Thymus (tissue), 11 donors: ENCODE data around the gene LIPI. TPM values are rescaled to one million over a fixed set of nuclear protein-coding genes. Genes with fewer than 3 reads are reported as not detected.
"Not testable (repeated sequence)": the region's sequence is repeated elsewhere in the genome, so short reads cannot be mapped to it uniquely, and the experiment has no call there.

ENCODE experiments used
- DNase-seq, 9 donors: peaks; one replicate each; pipeline ENCODE4 v3.0.0-alpha.2; 2013; ENCODE audit warnings: low spot score in 9 of 9, low read depth in 6 of 9, missing footprints in 1 of 9
- H3K27ac ChIP-seq, 2 donors: one replicate each; pipeline ENCODE4 v1.5.1; 2013; ENCODE audit warnings: control low read depth in 1 of 2, low read depth in 1 of 2, low read length in 1 of 2, mild to moderate bottlenecking in 1 of 2, moderate library complexity in 1 of 2
- H3K27me3 ChIP-seq, 2 donors: one replicate each; pipeline ENCODE4 v1.5.1; 2013; ENCODE audit warnings: low read length in 1 of 2; ENCODE audit not compliant: control insufficient read depth in 2 of 2, insufficient read depth in 1 of 2
- H3K36me3 ChIP-seq, 2 donors: one replicate each; pipeline ENCODE4 v1.5.1; 2013; ENCODE audit warnings: low read length in 1 of 2, mild to moderate bottlenecking in 1 of 2, moderate library complexity in 1 of 2; ENCODE audit not compliant: control insufficient read depth in 2 of 2, insufficient read depth in 2 of 2
- H3K4me1 ChIP-seq, 2 donors: one replicate each; pipeline ENCODE4 v1.5.1; 2013; ENCODE audit warnings: low read length in 2 of 2; ENCODE audit not compliant: control insufficient read depth in 2 of 2, insufficient read depth in 2 of 2
- H3K4me3 ChIP-seq, 2 donors: one replicate each; pipeline ENCODE4 v1.5.1; 2013; ENCODE audit warnings: low read length in 2 of 2, control low read depth in 1 of 2, mild to moderate bottlenecking in 1 of 2
- H3K9me3 ChIP-seq, 2 donors: one replicate each; pipeline ENCODE4 v1.5.1; 2013; ENCODE audit warnings: low read length in 1 of 2, mild to moderate bottlenecking in 1 of 2; ENCODE audit not compliant: control insufficient read depth in 2 of 2, insufficient read depth in 1 of 2
- WGBS: extraction: QIAGEN DNeasy Blood & Tissue Kit; methylation state at CpG from one replicate; pipeline ENCODE4 v1.1.7; 2013; 5-methylcytosine and 5-hydroxymethylcytosine counted together
- polyA plus RNA-seq: library from polyadenylated mRNA; stranded (reverse); fragments of 200-250 nt; gene quantifications from one replicate; pipeline ENCODE4 v1.2.3, GENCODE V29; 2013
- total RNA-seq: library from RNA; stranded (reverse); fragments of 120-200 nt; gene quantifications from one replicate; pipeline ENCODE4 v1.2.4, GENCODE V29; 2013
- donor health status: healthy.

Gene LIPI
- total and polyA plus RNA-seq, 2 donors, result 0.02 TPM; not detected in 1

- Histone ChIP-seq H3K27me3 (no peaks in the 10 kb centered on the region), H3K4me1 (no peaks in the 10 kb centered on the region), H3K27ac (no peak overlapping the region), H3K36me3 (no peaks in the 10 kb centered on the region), H3K9me3 (no peaks in the 10 kb centered on the region), H3K4me3 (no peak overlapping the region)
- DNase-seq, result no peak
Observed at GRCh38 chr21:14143999-14144398, 66.8 kb downstream of the LIPI start.

DNA sequence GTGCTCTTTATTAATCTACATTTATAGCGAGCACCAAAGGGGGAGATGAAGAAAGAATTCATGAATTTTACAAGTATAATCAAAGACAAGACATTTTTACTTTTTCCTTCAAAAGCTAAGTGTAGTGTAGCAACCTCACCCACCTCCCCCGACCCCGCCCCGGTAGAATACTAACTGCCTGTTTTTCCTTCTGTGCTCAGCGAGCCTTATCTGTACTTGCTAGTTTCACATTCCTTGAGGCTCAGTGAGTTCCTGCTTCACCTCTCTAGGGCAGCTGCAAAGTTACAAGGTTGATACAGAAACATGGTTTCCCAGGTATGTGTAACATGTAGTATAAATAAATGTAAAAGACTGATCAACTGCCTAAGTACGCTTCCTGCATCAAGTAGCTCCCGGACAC, 86.5 kb downstream of the LIPI start:
- Histone ChIP-seq H3K36me3 (no peaks in the 10 kb centered on the region), H3K27ac (no peak overlapping the region), H3K4me3 (no peak overlapping the region), H3K9me3 (no peaks in the 10 kb centered on the region), H3K27me3 (no peaks in the 10 kb centered on the region), H3K4me1 (peaks cover 0 to 2% of the 10 kb centered on the region in 2 donors)
- WGBS, result 97% methylated on average over 7 of the region's 7 CpGs
- no peak for DNase-seq

DNA sequence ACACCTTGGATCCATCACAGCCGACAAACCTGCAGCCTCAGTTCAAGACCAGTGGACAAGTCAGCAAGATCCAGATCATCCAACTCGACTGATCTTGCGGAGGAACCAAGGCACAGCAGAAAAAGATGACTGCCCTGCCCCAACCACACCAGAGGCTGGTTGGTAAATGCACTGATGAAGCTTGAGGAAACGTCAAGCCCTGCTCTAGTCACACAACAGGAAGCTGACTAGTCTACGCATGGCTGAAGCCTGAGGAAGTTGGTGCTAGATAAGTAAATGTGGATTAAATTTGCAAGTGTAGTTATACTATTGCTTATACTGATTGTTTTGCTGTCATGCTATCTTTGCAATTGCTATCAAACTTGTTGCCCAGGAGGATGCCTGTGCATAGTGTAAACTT, 89.0 kb downstream of the LIPI start:
- Histone ChIP-seq H3K4me1 (peaks cover 0 to 2% of the 10 kb centered on the region in 2 donors), H3K4me3 (no peak overlapping the region), H3K27me3 (no peaks in the 10 kb centered on the region), H3K9me3 (no peaks in the 10 kb centered on the region), H3K27ac (no peak overlapping the region), H3K36me3 (no peaks in the 10 kb centered on the region)
- 86% methylated on average over 5 of the region's 5 CpGs for WGBS
- DNase-seq, result no peak

- peak in 5 of 9 donors; percentile 0 to 29 (median 6) for DNase-seq
- H3K4me1 ChIP-seq, result peaks cover 0 to 2% of the 10 kb centered on the region in 2 donors
- H3K27ac ChIP-seq, result peak overlapping the region in 1 of 2 donors; percentile 38
- H3K4me3 ChIP-seq, result no peak overlapping the region
- no peaks in the 10 kb centered on the region for H3K36me3 ChIP-seq
- no peaks in the 10 kb centered on the region for H3K9me3 ChIP-seq
- no peaks in the 10 kb centered on the region for H3K27me3 ChIP-seq
- WGBS, result 33% methylated on average over 4 of the region's 4 CpGs
Observed at GRCh38 chr21:14120091-14120734, 90.5 kb downstream of the LIPI start.

- WGBS, result 96% methylated on average over 3 of the region's 3 CpGs
- Histone ChIP-seq H3K4me3 (no peak overlapping the region), H3K9me3 (no peaks in the 10 kb centered on the region), H3K36me3 (no peaks in the 10 kb centered on the region), H3K27me3 (no peaks in the 10 kb centered on the region), H3K4me1 (peaks cover 0 to 2% of the 10 kb centered on the region in 2 donors), H3K27ac (no peak overlapping the region)
- DNase-seq, result no peak
Observed at GRCh38 chr21:14119038-14119437, 91.7 kb downstream of the LIPI start.

GRCh38 chr21:14116080-14116481, 94.7 kb downstream of the LIPI start:
- 92% methylated on average over 6 of the region's 6 CpGs for WGBS
- no peaks in the 10 kb centered on the region for H3K27me3 ChIP-seq

DNA sequence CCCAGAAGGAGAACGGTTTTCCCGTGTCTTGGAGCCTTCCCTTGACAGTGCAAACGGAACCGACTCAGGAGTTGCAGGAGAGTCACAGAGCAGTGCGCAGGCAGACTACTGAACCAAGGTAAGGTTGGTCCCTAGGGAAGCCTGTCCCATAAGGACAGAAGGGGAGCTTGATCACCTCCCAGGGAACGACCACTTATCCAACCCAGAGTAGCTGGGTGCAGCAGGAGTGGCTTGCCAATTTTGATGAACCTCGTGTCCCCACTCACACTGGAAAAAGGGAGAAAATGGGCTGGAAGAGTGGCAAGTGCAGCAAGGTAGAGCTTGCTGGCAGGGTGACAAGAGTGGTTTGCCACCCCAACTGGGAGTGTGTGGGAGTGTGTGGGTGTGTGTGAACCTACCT, 95.1 kb downstream of the LIPI start:
- H3K36me3 ChIP-seq, result no peaks in the 10 kb centered on the region
- no peaks in the 10 kb centered on the region for H3K27me3 ChIP-seq
- H3K4me1 ChIP-seq, result peaks cover 0 to 2% of the 10 kb centered on the region in 2 donors
- H3K27ac ChIP-seq, result no peak overlapping the region
- 97% methylated on average over 7 of the region's 7 CpGs for WGBS
- DNase-seq, result no peak
- H3K4me3 ChIP-seq, result no peak overlapping the region
- H3K9me3 ChIP-seq, result no peaks in the 10 kb centered on the region

More at GRCh38 chr21:14116080-14116481, 94.7 kb downstream of the LIPI start:
- DNase-seq, result no peak
- Histone ChIP-seq H3K36me3 (no peaks in the 10 kb centered on the region), H3K4me1 (peaks cover 0 to 2% of the 10 kb centered on the region in 2 donors), H3K9me3 (no peaks in the 10 kb centered on the region), H3K4me3 (no peak overlapping the region), H3K27ac (no peak overlapping the region)

GRCh38 chr21:14114251-14114650, 96.5 kb downstream of the LIPI start:
- WGBS, result over 99% methylated on average over 3 of the region's 3 CpGs
- Histone ChIP-seq H3K9me3 (no peaks in the 10 kb centered on the region), H3K36me3 (no peaks in the 10 kb centered on the region), H3K4me3 (no peak overlapping the region), H3K4me1 (no peaks in the 10 kb centered on the region), H3K27ac (no peak overlapping the region), H3K27me3 (no peaks in the 10 kb centered on the region)
- DNase-seq, result no peak

GRCh38 chr21:14104564-14104963, 106.2 kb downstream of the LIPI start:
- not testable (repeated sequence) for H3K4me3 ChIP-seq, DNase-seq, H3K9me3 ChIP-seq, H3K4me1 ChIP-seq, H3K27ac ChIP-seq, H3K36me3 ChIP-seq, H3K27me3 ChIP-seq
- WGBS, result 87% methylated on average over 4 of the region's 4 CpGs
